Omental fat pad (tissue), 4 donors: Measurements from ENCODE around the gene HIF1AN. TPM values are rescaled to one million over a fixed set of nuclear protein-coding genes. Genes with fewer than 3 reads are reported as not detected.

Experiments used
- ATAC-seq: fragments of 150-250 bp; one replicate; pipeline ENCODE4 v1.9.1; 2016; ENCODE audit warnings: mild to moderate bottlenecking, moderate library complexity; ENCODE audit not compliant: low FRiP score
- DNase-seq: peaks from one replicate; pipeline ENCODE4 v3.0.0-alpha.2; 2019; ENCODE audit warnings: low spot score
- CTCF ChIP-seq, 3 donors: fragments of 450-650 bp; IDR thresholded peaks; one replicate each; pipeline ENCODE4 v1.5.1; 2016 to 2017; ENCODE audit warnings: antibody characterized with exemption in 3 of 3, mild to moderate bottlenecking in 3 of 3, moderate library complexity in 2 of 3
- total RNA-seq, 4 donors: library from RNA; depleted of rRNA; stranded (reverse); fragments of >200 nt; gene quantifications; one replicate each; pipeline ENCODE4 v1.1.0, GENCODE V29; 2016

Gene HIF1AN
- 10 to 100 TPM in 3 of 4 donors, 1 to 10 TPM in 1; 9.1 to 15.8 (median 11.5) TPM for total RNA-seq

- DNase-seq (peak; percentile 50), ATAC-seq (peak; percentile 99)
- TF ChIP-seq CTCF (IDR thresholded peaks at IDR 0.05): peak in 1 of 3 donors; percentile 22
These were observed at the start of gene HIF1AN for GRCh38 chr10:100535715-100536353. TSS of gene HIF1AN (plus strand) at chr10:100535943. CDS start at chr10:100535959, 16 bp downstream.

DNA sequence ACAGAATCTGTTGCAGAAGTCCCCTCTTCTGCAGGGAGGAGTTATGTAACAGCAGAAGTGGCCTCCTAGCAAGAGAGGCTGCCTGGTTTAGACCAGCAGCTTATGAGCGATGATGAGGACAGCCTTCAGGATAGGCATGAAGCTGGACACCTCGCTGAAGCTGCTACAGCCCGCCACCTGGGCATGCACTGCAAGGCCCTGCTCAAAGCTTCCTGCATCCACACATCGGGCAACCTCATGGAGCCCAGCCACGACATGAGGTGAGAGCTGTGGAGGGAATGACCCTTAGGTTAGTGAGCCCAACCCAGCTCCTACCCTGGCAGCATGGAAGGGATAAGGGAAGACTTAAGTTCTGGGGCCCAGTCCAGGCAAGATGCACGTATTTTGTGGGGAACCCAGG, 48.2 kb upstream of the HIF1AN start:
- no peak for TF ChIP-seq CTCF (IDR thresholded peaks at IDR 0.05)
- no peak for ATAC-seq
- no peak for DNase-seq

DNA sequence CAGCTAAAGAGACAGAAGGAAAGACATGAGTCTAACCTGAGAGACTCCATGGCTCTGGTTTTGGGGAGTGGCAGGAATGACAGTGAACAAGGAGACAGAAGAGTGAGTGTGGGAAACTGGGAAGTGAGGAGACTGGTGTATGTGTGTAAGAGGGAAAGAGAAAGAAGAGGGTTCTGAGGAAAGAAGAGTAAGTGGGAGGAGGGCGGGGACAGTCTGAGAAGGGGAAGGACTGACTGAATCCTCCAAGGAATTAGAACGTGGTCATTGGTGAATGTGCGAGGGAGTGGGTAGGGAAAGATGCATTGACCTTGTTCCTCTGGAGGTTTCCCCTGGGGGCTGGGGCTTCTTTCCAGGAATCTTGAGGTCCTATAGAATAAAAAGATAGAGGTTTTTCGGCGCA, 46.3 kb upstream of the HIF1AN start:
- no peak for DNase-seq
- ATAC-seq: no peak
- no peak for TF ChIP-seq CTCF (IDR thresholded peaks at IDR 0.05)

DNA sequence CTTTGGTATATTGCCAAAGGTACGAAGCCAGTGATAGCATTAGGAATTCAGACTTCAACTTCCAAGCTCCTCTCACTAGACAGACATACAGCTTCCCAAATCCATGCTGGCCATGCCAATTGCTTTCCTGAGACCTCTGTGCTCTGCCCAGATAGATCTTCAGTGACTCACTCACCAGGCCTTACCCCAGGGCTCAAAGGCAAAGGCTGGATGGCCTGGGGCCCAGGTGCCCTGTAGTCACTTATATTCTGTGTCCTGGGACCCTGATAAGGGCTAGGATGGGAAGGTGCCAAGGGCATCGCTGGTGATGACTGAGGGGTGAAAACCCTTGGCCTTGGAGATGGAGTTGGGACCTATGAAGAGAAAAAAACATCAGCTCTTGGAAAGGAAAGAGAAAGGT, 45.2 kb upstream of the HIF1AN start:
- DNase-seq (no peak), ATAC-seq (no peak)
- no peak for TF ChIP-seq CTCF (IDR thresholded peaks at IDR 0.05)

- DNase-seq (no peak), ATAC-seq (no peak)
- no peak for TF ChIP-seq CTCF (IDR thresholded peaks at IDR 0.05)
These were observed 39.2 kb upstream of the HIF1AN start for GRCh38 chr10:100496567-100496966.

GRCh38 chr10:100498059-100498458, 37.7 kb upstream of the HIF1AN start:
- DNase-seq: no peak
- no peak for TF ChIP-seq CTCF (IDR thresholded peaks at IDR 0.05)
- ATAC-seq: no peak

DNA sequence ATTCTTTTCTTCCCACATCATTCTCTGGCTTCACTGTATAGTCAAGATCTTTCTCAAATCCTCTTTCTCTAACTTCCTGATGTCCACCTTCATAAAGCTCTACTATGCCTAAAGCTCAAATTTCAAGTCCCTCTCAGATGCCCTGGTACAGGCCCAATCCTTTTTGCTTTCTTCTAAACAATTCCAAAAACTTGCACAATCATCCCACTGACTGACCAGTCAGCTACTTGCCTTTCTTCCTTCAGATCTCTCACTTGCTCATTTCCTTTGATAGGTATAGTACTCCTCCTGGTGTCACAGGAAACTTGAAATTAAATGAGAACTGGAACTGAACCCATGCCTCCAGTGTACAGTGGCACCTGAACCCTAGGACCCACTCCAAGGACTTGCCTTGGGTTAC, 34.3 kb upstream of the HIF1AN start:
- no peak for TF ChIP-seq CTCF (IDR thresholded peaks at IDR 0.05)
- DNase-seq (no peak), ATAC-seq (no peak)
